OCI-LY1 (cell line): ENCODE results near the gene PEX1.

Source experiments
- CTCF ChIP-seq: fragments of 200-600 bp; sonication (generic), shearing (Covaris generic); IDR thresholded peaks from 2 replicates; pipeline ENCODE4 v1.5.1; 2017; ENCODE audit warnings: mild to moderate bottlenecking, antibody characterized with exemption, low read length, moderate library complexity, mixed read lengths
- EZH2 ChIP-seq: fragments of 200-600 bp; sonication (generic), shearing (Covaris generic); IDR thresholded peaks from 2 replicates; pipeline ENCODE4 v1.8.0; 2017; ENCODE audit warnings: borderline replicate concordance, mixed run types, mild to moderate bottlenecking, antibody characterized with exemption, low read length, moderate library complexity, mixed read lengths

- no peak for TF ChIP-seq CTCF
- TF ChIP-seq EZH2, result no peak
Measured at GRCh38 chr7:92478095-92478494, 50.2 kb downstream of the PEX1 start.
